GDM1 (cell line): ENCODE measurements around the gene APOL6.
"Not testable (repeated sequence)": the region's sequence is repeated elsewhere in the genome, so short reads cannot be mapped to it uniquely, and the experiment has no call there.

ENCODE experiments used
- DNase-seq: peaks from one replicate; lab custom pipeline; 2025; lab: John Stamatoyannopoulos, UW

APOL6 gene

DNA sequence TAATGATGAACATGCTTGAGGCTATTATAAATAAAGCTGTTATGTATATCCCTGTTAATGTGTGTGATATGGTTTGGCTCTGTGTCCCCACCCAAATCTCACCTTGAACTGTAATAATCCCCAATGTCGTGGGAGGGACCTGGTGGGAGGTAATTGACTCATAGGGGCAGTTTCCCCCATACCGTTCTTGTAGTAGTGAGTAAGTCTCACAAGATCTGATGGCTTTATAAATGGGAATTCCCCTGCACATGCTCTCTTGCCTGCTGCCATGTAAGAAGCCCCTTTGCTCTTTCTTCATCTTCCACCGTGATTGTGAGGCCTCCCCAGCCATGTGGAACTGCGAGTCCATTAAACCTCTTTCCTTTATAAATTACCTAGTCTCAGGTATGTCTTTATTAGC lies 31.2 kb downstream of the APOL6 start:
- not testable (repeated sequence) for DNase-seq

DNA sequence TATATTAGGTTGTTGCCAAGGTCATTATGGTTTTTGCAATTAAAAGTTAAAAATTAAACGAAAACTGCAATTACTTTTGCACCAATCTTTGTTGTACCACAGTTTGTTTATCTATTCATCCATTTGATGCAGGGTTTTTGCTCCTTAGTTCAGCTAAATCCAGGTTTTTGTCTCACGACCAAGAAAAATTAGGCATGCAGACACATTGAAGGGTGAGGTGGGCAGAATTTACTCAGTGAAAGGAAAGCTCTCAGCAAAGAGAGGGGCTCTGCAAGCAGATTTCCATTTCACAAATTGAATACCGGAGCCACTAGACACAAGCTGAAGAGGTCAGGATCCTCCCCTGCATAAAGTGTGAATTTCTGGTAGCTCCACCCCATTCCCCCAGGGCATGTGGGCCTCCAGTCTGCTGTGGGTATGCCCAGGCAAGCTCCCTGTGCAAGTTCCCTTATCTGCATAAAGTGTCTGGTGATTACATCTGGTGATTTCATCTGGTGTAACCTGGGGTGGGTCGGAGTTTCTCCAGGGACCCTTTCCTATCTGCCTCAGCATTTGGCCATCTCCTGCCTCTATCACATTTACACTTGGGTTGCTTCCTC lies 33.3 kb downstream of the APOL6 start:
- no peak for DNase-seq

DNA sequence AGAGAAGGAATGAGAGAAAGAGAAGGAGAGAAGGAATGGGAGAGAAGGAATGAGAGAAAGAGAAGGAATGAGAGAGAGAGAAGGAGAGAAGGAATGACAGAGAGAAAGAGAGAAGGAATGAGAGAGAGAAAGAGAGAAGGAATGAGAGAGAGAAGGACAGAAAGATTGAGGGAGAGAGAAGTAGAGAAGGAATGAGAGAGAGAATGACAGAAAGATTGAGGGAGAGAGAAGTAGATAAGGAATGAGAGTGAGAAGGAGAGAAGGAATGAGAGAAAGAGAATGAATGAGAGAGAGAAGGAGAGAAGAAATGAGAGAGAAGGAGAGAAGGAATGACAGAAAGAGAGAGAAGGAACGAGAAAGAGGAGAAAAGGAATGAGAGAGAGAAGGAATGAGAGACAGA lies 35.3 kb downstream of the APOL6 start:
- no peak for DNase-seq

DNA sequence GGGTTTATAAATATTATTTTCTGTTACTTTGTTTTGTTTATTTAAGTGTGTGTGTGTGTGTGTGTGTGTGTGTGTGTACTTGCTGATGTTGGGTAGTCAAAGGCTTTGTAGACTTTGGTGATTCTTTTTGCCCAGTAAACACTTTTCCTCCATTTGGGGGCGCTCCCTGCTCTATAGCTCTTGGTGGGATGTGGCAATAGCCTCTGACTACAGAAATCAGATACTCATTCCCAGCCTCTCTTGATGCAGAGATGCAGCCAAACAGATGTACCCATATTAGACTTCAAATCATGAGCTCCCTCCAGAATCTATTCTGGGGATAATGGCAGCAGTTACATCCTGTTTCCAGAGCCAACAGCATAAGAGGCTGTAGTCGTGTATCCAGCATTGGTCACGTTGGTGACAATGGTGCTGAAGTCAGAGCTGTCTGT lies 36.0 kb downstream of the APOL6 start:
- DNase-seq, result no peak

DNA sequence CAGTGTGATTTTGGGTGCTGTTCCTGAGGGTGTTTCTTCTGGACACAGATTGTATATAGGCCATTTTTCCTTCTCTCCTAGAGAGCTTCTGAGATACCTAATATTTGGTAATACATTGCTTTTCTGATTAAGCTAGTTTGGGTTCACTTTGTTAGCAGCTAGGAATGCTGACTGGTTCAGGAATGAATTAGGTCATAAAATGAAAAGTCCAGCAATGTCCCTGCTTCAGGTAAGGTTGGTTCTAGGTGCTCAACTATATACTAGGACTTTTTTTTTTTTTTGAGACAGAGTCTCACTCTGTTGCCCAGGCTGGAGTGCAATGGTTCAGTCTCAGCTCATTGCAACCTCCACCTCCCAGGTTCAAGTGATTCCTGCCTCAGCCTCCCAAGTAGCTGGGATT lies 36.5 kb downstream of the APOL6 start:
- DNase-seq, result no peak

DNA sequence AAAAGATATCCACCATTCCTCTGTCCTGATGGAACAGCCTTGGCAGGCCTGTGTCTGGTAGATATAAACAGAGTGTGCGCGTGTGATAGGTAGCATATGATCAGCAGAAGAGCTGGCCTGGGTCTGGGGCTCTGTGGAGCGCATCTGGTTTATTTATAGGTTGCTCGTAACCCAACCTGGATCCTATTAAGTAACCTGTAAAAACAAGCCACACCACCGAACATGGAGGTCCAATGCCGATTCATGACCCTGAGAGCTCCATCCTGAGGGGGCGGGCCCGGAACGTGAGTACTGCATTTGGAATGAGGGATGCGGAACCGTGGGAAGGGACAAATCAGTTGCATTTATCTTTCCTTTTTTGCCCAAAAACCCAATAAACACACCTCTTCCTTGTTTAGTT lies 37.5 kb downstream of the APOL6 start:
- no peak for DNase-seq

DNA sequence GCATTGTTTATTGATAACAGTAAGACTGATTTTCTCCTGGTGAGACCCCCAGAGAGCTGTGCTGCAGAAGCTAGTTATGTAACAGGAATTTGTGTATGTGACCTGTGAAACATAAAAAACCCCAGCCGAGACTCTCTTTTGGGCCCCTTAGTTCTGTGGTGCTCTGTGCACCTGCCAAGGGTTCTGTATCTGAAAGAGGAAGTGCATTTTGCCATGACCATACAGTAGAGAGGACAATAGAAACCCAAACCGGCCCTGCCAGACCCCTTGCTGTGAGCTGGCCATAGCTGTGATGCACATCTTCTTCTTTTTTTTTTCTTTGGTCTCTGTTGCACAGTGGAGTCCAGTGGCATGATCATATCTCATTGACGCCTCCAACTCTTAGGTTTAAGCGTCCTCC lies 38.1 kb downstream of the APOL6 start:
- DNase-seq, result no peak

DNA sequence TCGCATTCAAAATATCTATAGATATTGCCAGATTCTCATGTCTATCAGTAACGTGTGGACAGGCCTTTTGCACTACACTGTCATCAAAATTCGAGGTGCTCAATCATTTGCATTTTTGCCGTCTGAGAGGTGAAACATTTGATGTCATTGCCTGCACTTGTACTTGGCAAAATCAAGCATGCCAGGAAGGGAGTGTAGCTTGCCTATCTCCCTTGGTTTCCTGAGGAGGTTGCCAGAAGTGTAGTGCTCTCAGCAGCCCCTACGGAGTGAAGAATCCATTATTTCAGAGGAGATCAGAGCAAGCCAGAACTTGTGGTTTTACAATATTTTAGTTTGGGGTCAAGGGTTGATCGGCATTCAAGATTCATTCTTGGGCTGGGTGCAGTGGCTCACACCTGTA lies 39.2 kb downstream of the APOL6 start:
- DNase-seq, result no peak

DNA sequence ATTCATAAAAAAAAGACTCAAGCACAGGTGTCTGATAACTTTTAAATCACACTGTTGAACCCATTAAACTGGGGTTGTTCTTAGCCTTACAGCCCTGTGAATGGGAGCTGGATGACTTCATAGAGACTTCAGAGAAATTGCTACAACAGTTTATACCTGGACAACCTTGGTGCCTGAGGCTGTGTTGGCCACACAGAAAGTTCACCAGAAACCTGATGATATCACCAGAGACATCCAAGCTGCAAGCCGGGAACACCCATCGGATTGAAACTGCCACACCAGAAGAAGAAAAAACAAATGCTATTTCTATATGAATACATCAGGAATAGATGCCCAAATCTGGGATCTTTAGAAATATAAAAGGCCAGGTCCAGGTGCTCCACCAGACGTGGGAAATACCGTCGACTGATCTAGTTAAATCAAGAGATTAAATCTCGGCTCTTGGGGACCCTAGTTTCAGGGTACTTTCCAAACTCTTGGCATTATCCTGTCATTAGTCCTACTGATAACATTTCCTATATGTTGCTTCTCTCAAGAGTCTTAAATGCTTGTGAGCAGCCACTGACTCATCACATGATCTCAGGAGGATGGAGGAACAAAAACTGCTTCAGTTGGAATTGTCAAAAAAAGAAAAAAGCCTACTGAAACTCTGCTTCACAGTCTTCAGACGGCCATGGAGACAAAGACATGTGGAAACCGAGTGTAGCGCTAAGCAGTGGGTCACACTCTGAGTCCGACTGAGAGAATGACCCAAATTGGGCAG lies 40.8 kb downstream of the APOL6 start:
- no peak for DNase-seq

DNA sequence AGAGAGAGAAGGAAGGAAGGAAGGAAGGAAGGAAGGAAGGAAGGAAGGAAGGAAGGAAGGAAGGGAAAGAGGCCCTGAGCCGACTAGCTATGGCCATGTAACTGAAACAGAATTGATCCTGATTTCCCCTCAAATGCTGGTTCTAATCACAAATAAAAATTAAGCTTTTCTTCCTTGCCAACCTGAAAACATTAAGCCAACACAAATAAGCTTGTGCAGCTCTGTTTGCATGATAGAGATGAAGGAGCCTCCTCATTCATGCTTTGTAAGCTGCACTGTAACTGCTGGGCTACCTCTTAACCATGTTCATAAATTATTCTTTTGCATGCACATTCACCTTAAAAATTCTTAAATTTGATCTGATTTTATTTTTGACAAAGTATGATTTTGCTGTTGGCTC lies 41.8 kb downstream of the APOL6 start:
- DNase-seq, result no peak

DNA sequence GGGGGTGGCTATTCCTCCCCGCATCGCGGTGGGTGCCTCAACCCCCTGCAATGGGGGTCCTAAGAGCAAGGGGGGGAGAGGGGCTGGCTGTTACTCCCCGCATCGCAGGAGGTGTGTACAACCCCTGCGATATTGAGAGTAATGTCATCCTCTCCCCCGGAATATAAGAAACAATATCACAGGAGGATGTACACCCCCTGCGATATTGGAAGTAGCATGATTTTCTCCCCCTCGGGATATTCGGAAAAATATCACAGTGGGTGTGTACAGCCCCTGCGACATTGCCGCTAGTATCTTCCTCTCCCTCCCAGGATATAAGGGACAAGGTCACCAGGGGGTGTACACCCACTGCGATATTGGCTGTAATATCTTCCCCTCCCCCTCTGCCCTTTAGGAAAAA lies 47.0 kb downstream of the APOL6 start:
- DNase-seq, result no peak

DNA sequence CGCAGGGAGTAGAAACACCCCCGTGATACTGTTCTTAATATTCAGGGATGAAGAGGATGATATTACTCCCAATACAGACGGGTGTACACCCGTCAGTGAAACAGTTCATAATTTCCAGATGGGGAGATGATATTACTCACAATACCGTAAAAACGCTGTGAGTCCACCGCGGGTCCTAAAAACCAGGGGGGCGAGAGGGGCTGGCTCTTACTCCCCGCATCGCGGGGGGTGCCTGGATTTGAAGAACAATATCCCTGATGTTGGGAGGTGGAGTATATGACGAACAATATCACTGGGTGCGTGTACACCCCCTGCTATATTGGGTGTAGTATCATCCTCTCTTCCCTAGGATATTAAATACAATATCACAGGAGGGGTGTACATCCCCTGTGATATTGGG lies 48.9 kb downstream of the APOL6 start:
- DNase-seq, result no peak

DNA sequence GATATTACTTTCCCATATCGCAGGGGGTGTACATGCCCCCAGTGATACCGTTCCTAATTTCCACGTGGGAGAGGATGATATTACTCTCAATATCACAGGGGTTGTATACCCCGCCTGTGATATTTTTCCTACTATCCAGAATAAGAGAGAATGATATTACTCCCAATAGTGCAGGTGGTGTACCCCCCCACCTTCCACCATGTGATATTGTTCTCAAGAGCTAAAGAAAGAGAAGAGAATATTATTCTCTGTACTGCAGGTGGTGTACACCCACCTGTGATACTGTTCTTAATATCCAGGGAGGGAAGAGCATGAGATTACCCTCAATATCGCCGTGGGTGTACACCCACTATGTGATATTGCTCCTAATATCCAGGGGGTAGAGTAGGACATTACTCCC lies 51.6 kb downstream of the APOL6 start:
- not testable (repeated sequence) for DNase-seq

DNA sequence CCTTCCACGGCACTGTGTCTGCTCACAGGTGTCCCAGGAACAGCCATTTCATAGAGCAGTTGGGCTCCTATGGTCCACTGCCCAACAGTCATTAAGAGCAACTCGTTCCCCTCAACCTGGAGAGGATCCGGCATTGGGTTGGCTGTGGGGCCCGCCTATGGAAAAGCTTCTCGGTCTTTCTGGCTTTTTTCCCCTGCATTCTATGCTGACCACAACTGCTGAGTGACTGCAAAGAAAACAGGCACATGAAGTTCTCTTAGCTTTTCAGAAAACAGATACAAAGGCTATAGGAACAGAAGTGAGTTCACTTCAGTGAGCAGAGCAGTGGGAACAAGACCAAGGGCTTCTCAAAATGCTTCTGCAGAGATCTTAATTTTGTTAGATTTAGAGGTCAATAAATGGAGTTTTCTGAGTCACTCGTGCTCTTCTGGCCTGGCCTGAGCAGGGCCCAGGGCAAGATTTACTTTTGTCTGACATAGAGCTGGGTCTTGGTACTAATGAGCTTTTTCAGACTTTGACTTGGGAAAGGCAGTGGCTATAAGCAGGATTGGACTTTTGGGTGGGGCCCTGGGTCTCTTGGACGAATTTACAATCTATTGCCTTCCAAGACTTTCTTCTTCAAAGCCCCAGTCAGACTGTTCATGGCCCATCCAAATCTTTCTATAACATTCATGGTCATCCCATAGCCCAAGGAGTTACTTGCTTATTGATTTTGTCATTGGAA lies 55.8 kb downstream of the APOL6 start:
- no peak for DNase-seq

DNA sequence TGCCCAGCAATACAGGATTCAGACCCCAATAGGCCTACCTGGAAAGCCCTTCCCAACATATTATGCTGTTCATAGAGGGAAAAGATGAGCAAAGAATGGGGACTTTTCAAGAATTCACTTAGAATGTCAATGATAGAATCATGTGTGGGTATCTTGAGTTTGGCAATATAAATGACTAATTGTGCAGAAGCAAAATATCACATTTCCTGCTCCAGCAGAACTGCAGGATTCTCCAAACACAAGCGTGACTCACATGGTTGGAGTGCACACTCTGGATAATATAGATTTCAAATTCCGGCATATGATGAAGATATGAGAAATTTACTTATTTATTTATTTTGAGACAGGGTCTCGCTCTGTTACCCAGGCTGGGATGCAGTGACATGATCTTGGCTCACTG lies 56.9 kb downstream of the APOL6 start:
- no peak for DNase-seq

DNA sequence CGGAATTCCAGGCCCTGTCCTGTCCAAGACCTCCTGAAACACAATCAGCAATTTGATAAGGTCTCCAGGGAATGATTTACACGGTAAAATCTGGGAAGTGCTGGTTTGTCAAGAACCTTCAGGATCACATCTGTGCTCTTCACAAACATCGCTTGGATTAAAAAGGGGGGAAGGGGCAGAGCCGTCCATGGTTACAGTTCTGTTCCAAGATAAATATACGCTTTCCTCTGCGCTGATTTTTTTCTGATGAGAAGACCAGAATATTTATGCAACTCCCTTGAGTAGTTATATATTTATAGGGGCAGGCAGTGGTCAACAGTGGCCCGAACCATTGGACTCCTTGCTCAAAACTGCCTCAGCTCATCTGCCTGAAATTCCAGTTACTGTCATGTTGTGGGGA lies 60.2 kb downstream of the APOL6 start:
- DNase-seq, result no peak

DNA sequence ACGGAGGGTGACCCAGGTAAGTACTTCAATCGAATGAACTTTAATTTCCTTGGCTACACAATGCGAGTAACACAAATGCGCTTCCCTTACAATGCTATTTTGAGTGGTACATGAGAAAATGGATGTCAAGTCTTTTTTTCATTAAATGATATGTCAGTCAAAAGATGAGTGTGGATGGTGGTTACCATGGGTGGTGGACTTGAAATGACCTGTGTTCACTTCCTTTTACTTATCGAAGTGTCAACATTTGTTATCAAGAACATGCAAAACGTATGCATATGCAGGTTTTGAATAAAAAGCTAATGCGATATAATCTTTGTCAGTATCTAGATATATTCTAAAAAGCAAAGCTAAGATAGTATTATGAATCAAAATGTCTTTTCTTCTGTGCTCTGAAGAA lies 60.7 kb downstream of the APOL6 start:
- DNase-seq, result no peak

DNA sequence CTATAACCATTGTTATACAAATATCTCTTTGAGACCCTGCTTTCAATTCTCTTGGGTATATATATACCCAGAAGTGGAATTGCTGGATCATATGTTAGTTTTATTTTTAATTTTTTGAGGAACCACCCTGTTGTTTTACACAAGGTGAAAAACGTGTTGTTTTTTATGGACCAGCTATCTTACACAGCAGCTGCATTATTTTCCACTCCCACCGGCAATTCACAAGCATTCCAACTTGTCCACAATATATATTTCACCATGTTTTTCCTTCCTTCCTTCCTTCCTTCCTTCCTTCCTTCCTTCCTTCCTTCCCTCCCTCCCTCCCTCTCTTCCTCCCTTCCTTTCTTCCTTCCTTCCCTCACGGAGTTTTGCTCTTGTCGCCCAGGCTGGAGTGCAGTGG lies 63.1 kb downstream of the APOL6 start:
- DNase-seq, result no peak

DNA sequence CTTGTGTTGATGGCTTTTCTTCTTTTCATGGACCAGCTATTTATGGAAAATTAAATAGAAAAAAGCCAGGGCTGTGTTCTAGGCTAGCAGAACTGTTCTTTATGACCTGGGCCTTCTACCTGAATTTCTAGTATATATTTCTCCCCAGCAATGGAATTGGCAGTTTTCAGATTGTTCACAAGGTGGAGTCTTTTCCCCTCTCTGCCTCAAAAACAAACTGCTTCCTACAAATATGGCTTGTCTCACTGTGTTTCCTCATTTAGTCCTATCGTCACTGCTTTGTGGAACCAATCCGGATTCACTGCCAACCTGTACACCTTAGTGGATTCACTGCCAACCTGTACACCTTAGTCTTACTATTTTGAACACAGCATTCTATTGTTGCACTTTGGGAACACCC lies 64.4 kb downstream of the APOL6 start:
- DNase-seq, result no peak

DNA sequence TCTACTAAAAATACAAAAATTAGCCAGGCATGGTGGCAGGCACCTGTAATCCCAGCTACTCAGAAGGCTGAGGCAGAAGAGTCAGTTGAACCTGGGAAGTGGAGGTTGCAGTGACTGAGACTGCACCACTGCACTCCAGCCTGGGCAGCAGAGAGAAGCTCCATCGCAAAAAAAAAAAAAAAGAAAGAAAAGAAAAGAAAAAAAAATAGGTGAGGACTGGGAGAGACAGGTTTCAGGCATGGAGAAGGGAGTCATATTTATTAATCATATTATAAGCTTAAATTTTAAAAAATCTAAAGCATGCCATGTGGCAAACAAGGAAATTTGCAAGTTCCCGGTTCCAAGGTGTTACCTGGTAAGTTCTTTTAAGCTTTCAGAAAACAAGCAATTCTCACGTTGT lies 69.3 kb downstream of the APOL6 start, which contains the start of gene APOL5:
Gene APOL5, plus strand, starts transcription at position 301 of the 400 bp plus-strand sequence. Its CDS starts 0 bp downstream, at position 301.
- DNase-seq, result no peak
